ENCODE data around the gene ZNF775. TPM values are rescaled to one million over a fixed set of nuclear protein-coding genes. Genes with fewer than 3 reads are reported as not detected.

Gene ZNF775
- total RNA-seq, 1 donor from 2014 or later: 4.5 TPM

GRCh38 chr7:150401424-150401790 is 22.3 kb downstream of the ZNF775 start:
- no peak for TF ChIP-seq CTCF (IDR thresholded peaks at IDR 0.05)

GRCh38 chr7:150401861-150402631 is 22.9 kb downstream of the ZNF775 start:
- no peak for TF ChIP-seq CTCF (IDR thresholded peaks at IDR 0.05)
- Histone ChIP-seq H3K27ac (no peak overlapping the region), H3K27me3 (ENCODE audit: low read depth) (no peaks in the 10 kb centered on the region), H3K4me1 (peaks cover 27% of the 10 kb centered on the region), H3K36me3 (peaks cover 8% of the 10 kb centered on the region), H3K4me3 (no peak overlapping the region), H3K9me3 (no peaks in the 10 kb centered on the region)
- DNase-seq (no peak), ATAC-seq (no peak)
- intact Hi-C loops (cut with DNase I): no loop called here

More at GRCh38 chr7:150401424-150401790, 22.3 kb downstream of the ZNF775 start:
- intact Hi-C loops (cut with DNase I): no loop called here
- Histone ChIP-seq H3K4me3 (no peak overlapping the region), H3K36me3 (peaks cover 12% of the 10 kb centered on the region), H3K27ac (no peak overlapping the region), H3K27me3 (ENCODE audit: low read depth) (no peaks in the 10 kb centered on the region), H3K9me3 (no peaks in the 10 kb centered on the region), H3K4me1 (peaks cover 20% of the 10 kb centered on the region)
- ATAC-seq: no peak
- DNase-seq: no peak

GRCh38 chr7:150402671-150403321 is 23.7 kb downstream of the ZNF775 start:
- no peak for ATAC-seq
- no peak for DNase-seq
- Histone ChIP-seq H3K27me3 (ENCODE audit: low read depth) (no peaks in the 10 kb centered on the region), H3K27ac (no peak overlapping the region), H3K4me3 (no peak overlapping the region), H3K9me3 (no peaks in the 10 kb centered on the region), H3K36me3 (peaks cover 6% of the 10 kb centered on the region), H3K4me1 (peaks cover 29% of the 10 kb centered on the region)
- intact Hi-C loops (cut with DNase I): no loop called here
- TF ChIP-seq CTCF (IDR thresholded peaks at IDR 0.05): no peak

- no peak for TF ChIP-seq CTCF (IDR thresholded peaks at IDR 0.05)
- Histone ChIP-seq H3K36me3 (no peaks in the 10 kb centered on the region), H3K4me3 (peak overlapping the region; percentile 88), H3K27me3 (ENCODE audit: low read depth) (no peaks in the 10 kb centered on the region), H3K9me3 (no peaks in the 10 kb centered on the region), H3K4me1 (peaks cover 29% of the 10 kb centered on the region), H3K27ac (peak overlapping the region; percentile 97)
- no peak for ATAC-seq
- intact Hi-C loops (cut with DNase I): no loop called here
- no peak for DNase-seq
These were observed 24.4 kb downstream of the ZNF775 start for GRCh38 chr7:150403376-150404171.

- Histone ChIP-seq H3K27me3 (ENCODE audit: low read depth) (no peaks in the 10 kb centered on the region), H3K4me3 (peak overlapping the region; percentile 88), H3K36me3 (no peaks in the 10 kb centered on the region), H3K27ac (peak overlapping the region; percentile 97), H3K4me1 (peaks cover 29% of the 10 kb centered on the region), H3K9me3 (no peaks in the 10 kb centered on the region)
- no peak for TF ChIP-seq CTCF (IDR thresholded peaks at IDR 0.05)
- no peak for DNase-seq
- ATAC-seq: peak in 1 of 2 donors; percentile 3
- intact Hi-C loops (cut with DNase I): no loop called here
These were observed 25.2 kb downstream of the ZNF775 start for GRCh38 chr7:150404172-150404804.
